Caki2 (cell line): ENCODE data around the gene NSD1. TPM values are rescaled to one million over a fixed set of nuclear protein-coding genes. Genes with fewer than 3 reads are reported as not detected.
A peak's percentile ranks its signal among the peaks of the same experiment; 100 is the strongest.

Experiments used
- DNase-seq: peaks from one replicate; pipeline ENCODE4 v3.0.0-alpha.2; 2015; ENCODE audit warnings: low read depth
- in situ Hi-C: cut with HindIII; loops from 2 replicates; pipeline ENCODE4 v1.10.0; 2016; ENCODE audit warnings: low sequenced_read_pairs, low pct_unique_long_range_greater_than_20kb, mixed read lengths
- total RNA-seq: library from RNA; depleted of rRNA; stranded (reverse); fragments of >200 nt; shearing (Covaris generic); gene quantifications from 2 replicates; pipeline ENCODE4 v1.2.3, GENCODE V29; 2014; ENCODE audit warnings: low replicate concordance

NSD1 gene
- total RNA-seq, 1 experiment from 2014 or later: 15.4 TPM

GRCh38 chr5:177325868-177326381 lies 192.4 kb downstream of the NSD1 start:
- DNase-seq: peak; percentile 78
- in situ Hi-C loops: no loop called here

DNA sequence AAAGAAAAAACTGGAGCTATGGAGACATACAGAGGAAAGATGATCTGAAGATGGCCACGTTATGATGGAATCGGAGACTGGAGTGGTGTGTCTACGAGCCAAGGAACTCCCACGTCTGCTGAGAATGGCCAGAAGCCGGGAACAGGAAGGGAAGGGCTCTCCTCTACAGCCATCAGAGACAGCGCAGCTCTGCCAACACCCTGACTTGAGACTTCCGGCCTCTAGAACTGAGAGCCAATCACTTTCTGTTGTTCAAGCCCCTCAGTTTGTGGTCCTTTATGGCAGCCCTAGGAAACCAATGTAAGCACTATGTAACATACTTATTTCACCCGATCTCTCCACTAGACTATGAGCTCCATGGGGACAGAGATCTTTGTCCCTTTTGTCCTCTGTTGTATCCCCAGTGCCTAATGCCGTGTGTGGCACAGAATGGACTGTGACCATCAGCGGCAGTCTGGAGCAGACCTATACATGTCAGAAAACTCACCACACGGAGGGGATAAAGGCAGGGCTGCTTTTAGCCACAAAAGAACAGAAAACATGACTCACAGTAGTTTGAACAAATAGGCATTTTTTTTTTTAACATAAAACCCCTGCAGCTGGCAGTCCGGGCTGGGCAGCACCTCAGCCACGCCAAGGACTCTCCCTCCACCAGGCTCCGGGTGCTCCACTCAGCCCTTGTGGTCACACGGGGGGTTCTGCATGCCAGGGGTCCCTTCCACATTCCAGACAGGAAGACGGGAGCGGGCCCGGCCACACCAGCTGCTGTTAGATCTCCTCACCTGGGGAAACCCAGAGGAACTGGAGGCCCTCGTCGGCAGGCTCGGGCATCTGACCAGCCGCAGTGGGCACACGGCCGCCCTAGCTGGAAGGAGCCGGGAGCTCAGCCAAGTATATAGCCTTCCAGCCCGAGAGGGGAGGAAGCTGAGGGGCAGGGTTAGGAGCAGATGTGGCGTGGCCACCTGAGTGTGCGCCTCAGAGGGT lies 194.3 kb downstream of the NSD1 start:
- DNase-seq: peak; percentile 34
- in situ Hi-C loops: no loop called here

GRCh38 chr5:177328545-177329231 lies 195.1 kb downstream of the NSD1 start:
- no peak for DNase-seq
- in situ Hi-C loops: no loop called here

DNA sequence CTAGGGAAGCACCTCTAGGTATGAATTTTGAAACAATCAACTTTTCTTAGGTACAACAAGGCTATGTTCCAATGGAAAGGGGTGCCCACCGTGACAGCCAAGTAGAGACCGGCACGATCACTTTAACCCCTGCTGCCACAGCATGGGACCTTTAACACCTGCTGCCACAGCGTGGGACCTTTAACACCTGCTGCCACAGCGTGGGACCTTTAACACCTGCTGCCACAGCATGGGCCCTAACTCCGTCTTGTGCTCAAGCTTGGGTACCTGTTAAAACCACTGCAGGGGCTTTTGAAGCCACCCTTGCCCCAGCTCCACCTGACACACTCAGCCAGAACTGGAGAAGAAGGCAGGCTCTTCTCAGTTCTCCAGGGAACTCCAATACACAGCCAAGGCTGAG lies 196.3 kb downstream of the NSD1 start:
- no peak for DNase-seq
- in situ Hi-C loops: no loop called here

- no peak for DNase-seq
- in situ Hi-C loops: no loop called here
These were observed 197.6 kb downstream of the NSD1 start for GRCh38 chr5:177330991-177331842.

DNA sequence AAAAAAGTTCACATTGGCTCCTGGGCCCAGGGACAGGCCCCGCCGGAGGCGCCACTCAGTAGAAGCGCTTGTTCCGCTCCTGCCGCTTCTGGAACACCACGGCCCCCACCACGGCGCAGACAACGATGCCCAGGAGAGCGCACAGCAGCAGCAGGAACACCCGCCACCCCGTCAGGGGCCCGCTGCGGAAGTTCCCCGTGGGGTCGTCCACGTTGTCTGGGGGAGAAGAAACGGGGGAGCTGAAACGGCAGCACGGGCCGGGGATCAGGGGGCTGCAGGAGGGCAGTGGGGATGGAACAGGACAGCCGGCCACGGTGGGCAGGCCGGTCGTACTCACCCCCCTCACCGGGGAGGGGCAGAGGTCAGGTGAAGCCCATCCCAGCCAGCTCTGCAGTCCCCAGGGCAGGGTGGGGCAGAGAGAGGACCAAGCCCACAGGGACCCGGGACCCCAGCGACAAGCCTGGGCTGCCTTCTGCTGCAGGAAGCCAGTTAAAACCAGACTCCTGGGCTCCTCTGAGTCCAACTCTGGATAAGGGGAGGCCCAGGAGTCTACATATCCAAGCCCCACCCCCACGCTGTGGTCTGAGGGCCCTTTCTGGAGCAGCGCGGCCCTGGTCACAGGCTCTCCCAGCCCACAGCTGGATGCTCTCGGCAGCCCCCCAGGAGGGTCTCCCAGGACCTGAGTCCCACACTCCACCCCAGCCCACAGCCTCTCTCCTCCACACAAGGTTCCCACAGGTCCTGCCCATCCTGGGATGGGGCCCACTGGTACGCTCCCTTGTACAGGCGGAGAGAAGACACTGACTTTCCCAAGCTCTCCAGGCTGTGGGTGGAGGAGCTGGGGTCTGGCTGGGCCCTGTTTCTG lies 198.7 kb downstream of the NSD1 start:
- in situ Hi-C loops: no loop called here
- DNase-seq: no peak

DNA sequence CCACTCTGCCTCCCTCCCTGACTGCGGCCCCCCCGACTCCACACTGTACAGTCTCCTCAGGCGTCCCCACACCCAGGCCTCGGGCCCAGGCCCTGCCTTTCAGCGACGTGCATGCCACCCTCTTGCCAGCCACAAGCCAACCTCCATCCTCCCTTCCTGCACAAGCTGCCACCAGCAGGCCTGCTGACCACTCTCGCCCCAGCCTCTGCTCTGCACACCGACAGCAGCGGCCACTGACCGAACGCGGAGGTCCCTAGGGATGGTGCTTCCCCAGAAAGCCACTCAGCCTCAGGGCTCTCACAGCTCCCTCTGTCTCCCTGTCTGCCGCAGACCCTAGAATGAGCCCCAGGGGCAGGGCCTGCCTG lies 199.3 kb downstream of the NSD1 start:
- in situ Hi-C loops: no loop called here
- DNase-seq: no peak

- in situ Hi-C loops: no loop called here
- DNase-seq: no peak
These were observed 200.0 kb downstream of the NSD1 start for GRCh38 chr5:177333420-177334154.

DNA sequence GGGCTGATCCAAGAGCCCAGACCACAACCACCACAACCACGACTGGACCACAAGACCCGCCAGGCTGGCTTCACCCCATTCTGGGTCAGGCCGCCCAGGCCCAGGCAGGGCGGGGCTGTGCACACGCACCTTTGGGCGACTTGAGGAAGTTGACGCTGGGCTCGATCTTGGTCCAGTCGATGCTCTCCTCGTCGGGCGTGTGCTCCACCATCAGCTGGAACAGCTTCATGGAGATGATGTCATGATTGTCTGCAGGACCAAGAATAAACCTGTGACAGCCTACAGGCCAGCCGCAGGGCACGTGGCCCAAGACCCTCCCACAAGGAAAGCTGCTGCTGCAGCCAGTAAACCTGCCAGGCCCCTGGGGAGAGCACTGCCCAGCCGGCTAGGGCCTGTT lies 200.6 kb downstream of the NSD1 start:
- no peak for DNase-seq

DNA sequence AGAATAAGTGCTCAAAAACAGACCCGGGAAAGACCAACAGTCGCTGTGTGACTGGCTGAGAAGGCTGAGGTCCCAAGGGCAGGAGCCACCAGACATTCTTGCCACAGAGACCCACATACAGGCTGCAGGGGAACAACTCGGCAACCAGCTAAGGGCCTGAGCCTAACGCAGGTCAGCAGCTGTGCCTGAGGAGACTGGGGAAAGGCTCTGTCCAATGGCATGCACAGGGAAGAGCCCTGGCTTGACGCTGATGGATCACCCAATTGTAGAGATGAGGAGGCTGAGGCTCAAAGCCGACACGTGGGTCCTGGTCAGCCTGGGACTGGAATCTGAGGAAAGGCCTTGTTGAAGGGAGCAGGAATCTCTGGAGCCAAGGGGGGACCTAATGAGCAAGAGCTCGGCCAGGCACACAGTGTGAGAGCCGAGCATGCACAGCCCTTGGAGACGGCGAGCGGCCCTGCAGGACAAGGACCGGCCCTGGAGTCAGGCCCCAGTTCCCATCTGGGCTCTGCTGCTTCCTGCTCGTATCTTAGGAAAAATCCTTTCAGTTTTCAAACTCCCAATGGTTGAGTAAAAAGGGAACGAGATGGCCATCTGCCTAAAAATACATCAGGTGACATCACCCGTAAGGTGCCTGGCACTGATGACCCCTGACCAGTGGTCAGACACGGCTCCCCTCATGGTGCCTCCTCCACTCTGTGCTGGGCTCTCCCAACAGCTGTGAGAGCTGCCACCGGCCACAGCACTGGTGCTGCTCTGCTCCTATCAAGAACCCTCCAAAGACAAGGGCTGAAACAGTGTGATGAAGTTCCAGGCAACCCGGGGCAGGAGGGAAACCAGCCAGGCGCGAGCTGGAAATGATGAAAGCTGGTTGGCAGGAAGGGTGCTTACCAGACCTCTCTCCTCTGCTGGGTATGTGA lies 201.5 kb downstream of the NSD1 start:
- DNase-seq: no peak
- in situ Hi-C loops: no loop called here

More for the DNA sequence above, 200.6 kb downstream of the NSD1 start:
- in situ Hi-C loops: no loop called here

- DNase-seq: no peak
These were observed 202.1 kb downstream of the NSD1 start for GRCh38 chr5:177335701-177336065.

DNA sequence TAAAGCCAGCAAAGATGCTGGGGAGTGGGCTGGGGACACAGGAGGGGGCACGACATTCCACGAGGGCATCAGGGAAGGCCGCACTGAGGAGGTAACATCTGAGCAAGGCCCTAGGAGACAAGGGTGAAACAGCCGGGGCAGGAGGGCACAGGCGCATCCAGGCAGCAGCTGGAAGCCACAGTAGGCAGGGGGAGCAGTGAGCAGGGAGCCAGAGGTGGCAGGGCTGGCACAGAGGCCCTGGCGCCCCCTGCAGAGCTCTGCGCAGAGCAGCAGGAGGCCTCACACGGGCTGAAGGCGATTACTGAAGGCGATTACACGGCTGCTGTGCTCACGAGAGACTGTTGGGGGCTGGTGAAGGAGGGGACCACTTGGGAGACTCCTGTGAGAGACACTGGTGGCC lies 202.5 kb downstream of the NSD1 start:
- DNase-seq: peak; percentile 35
- in situ Hi-C loops: no loop called here

More at GRCh38 chr5:177335701-177336065, 202.1 kb downstream of the NSD1 start:
- in situ Hi-C loops: no loop called here

- DNase-seq: no peak
- in situ Hi-C loops: no loop called here
These were observed 203.3 kb downstream of the NSD1 start for GRCh38 chr5:177336603-177337494.

GRCh38 chr5:177338251-177339106 lies 204.9 kb downstream of the NSD1 start:
- no peak for DNase-seq
- in situ Hi-C loops: no loop called here
